Measurements from ENCODE around the gene FBLIM1.

DNA sequence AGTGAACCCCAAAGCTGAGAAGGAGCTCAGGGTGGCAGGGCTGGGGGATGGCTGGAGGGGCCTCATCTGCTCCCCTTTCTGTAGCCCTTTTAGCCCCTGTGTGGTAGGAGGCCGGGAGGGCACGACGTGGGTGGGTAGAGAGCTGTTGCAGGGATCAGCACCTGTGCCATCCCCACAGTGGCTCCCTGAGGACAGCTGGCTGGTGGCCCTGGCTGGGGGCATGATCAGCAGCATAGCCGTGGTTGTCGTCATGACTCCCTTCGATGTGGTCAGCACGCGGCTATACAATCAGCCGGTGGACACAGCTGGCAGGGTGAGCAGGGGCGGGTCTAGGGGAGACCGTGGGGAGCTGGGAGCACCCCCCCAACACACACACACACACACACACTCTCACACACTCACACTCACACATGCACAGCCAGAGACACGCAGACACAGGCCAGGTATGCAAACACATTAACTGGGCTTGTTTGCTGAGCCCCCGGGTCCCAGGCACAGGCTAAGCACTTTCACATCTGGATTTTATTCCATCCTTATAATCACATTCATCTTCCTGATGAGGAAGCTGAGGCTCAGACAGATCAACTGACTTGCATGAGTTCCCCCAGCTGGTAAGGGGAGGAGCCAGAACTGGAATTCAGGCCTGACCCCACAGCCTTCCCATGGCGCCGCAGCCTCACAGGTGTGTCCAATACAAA is 20.0 kb upstream of the FBLIM1 start:
- TF ChIP-seq ZNF324 (tag by site-specific recombination; IDR thresholded peaks at IDR 0.05) (no peak), ZFP3 (tag by site-specific recombination; IDR thresholded peaks at IDR 0.05; ENCODE audit: low read depth) (no peak), KLF16 (tag by site-specific recombination; IDR thresholded peaks at IDR 0.05) (no peak), ZNF530 (tag by site-specific recombination; IDR thresholded peaks at IDR 0.05; ENCODE audit: low read depth) (no peak), ZNF830 (tag by site-specific recombination; IDR thresholded peaks at IDR 0.05; ENCODE audit: low read depth) (no peak), ZBTB1 (tag by site-specific recombination; IDR thresholded peaks at IDR 0.05) (no peak), ZNF610 (tag by site-specific recombination; IDR thresholded peaks at IDR 0.05; ENCODE audit: borderline replicate concordance) (no peak)
- TF ChIP-seq, protein P1, sequence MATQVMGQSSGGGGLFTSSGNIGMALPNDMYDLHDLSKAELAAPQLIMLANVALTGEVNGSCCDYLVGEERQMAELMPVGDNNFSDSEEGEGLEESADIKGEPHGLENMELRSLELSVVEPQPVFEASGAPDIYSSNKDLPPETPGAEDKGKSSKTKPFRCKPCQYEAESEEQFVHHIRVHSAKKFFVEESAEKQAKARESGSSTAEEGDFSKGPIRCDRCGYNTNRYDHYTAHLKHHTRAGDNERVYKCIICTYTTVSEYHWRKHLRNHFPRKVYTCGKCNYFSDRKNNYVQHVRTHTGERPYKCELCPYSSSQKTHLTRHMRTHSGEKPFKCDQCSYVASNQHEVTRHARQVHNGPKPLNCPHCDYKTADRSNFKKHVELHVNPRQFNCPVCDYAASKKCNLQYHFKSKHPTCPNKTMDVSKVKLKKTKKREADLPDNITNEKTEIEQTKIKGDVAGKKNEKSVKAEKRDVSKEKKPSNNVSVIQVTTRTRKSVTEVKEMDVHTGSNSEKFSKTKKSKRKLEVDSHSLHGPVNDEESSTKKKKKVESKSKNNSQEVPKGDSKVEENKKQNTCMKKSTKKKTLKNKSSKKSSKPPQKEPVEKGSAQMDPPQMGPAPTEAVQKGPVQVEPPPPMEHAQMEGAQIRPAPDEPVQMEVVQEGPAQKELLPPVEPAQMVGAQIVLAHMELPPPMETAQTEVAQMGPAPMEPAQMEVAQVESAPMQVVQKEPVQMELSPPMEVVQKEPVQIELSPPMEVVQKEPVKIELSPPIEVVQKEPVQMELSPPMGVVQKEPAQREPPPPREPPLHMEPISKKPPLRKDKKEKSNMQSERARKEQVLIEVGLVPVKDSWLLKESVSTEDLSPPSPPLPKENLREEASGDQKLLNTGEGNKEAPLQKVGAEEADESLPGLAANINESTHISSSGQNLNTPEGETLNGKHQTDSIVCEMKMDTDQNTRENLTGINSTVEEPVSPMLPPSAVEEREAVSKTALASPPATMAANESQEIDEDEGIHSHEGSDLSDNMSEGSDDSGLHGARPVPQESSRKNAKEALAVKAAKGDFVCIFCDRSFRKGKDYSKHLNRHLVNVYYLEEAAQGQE (tag by site-specific recombination; IDR thresholded peaks at IDR 0.05), result no peak
- TF ChIP-seq, protein P2, sequence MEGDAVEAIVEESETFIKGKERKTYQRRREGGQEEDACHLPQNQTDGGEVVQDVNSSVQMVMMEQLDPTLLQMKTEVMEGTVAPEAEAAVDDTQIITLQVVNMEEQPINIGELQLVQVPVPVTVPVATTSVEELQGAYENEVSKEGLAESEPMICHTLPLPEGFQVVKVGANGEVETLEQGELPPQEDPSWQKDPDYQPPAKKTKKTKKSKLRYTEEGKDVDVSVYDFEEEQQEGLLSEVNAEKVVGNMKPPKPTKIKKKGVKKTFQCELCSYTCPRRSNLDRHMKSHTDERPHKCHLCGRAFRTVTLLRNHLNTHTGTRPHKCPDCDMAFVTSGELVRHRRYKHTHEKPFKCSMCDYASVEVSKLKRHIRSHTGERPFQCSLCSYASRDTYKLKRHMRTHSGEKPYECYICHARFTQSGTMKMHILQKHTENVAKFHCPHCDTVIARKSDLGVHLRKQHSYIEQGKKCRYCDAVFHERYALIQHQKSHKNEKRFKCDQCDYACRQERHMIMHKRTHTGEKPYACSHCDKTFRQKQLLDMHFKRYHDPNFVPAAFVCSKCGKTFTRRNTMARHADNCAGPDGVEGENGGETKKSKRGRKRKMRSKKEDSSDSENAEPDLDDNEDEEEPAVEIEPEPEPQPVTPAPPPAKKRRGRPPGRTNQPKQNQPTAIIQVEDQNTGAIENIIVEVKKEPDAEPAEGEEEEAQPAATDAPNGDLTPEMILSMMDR (tag by site-specific recombination; IDR thresholded peaks at IDR 0.05), result no peak

Data from HEK293 (cell line).